ENCODE measurements around the gene SPNS3. TPM values are rescaled to one million over a fixed set of nuclear protein-coding genes. Genes with fewer than 3 reads are reported as not detected.

Gene SPNS3
- total and polyA plus RNA-seq, 2 donors (not counting 1 experiment from before 2014, with no cell fraction given), result 0.44 to 0.52 TPM

- no peak overlapping the region for H2AFZ ChIP-seq (ENCODE audit: insufficient read depth, low read depth, low read length, poor library complexity, severe bottlenecking)
- H3K4me3 ChIP-seq (ENCODE audit: control extremely low read depth in 1 of 5, extremely low read depth in 1 of 5, insufficient read depth in 1 of 5, low read depth in 2 of 5, low read length in 4 of 5), result no peak overlapping the region
- Mint-ChIP-seq H3K4me3 (no peak overlapping the region), H3K9me3 (ENCODE audit: insufficient read depth) (no peaks in the 10 kb centered on the region), H3K27ac (no peak overlapping the region), H3K4me1 (no peaks in the 10 kb centered on the region), H3K27me3 (no peaks in the 10 kb centered on the region)
- TF ChIP-seq, protein P1, sequence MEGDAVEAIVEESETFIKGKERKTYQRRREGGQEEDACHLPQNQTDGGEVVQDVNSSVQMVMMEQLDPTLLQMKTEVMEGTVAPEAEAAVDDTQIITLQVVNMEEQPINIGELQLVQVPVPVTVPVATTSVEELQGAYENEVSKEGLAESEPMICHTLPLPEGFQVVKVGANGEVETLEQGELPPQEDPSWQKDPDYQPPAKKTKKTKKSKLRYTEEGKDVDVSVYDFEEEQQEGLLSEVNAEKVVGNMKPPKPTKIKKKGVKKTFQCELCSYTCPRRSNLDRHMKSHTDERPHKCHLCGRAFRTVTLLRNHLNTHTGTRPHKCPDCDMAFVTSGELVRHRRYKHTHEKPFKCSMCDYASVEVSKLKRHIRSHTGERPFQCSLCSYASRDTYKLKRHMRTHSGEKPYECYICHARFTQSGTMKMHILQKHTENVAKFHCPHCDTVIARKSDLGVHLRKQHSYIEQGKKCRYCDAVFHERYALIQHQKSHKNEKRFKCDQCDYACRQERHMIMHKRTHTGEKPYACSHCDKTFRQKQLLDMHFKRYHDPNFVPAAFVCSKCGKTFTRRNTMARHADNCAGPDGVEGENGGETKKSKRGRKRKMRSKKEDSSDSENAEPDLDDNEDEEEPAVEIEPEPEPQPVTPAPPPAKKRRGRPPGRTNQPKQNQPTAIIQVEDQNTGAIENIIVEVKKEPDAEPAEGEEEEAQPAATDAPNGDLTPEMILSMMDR (IDR thresholded peaks at IDR 0.05), result no peak
- no peak for TF ChIP-seq EZH2 (IDR thresholded peaks at IDR 0.05; ENCODE audit: borderline replicate concordance, insufficient read depth, low read depth, low read length, poor library complexity, severe bottlenecking)
- ATAC-seq (ENCODE audit: low read depth) (no peak), DNase-seq (no peak)
- no peaks in the 10 kb centered on the region for H3K79me2 ChIP-seq (ENCODE audit: control insufficient read depth, insufficient read depth, low read length)
- ChIA-PET POLR2A (no interaction called here), CTCF (interaction anchor here (1.7 kb wide), 1 partner anchor 9 kb away, joined by 3 read pairs; no protein-coding TSS in a partner anchor)
- H3K27me3 ChIP-seq (replicated peaks in 1 of 4; ENCODE audit: control extremely low read depth in 1 of 4, control insufficient read depth in 3 of 4, insufficient read depth in 4 of 4, low read length in 3 of 4), result peaks cover 0 to under 1% (median 0%) of the 10 kb centered on the region in 4 experiments
- H3K9me3 ChIP-seq (ENCODE audit: control extremely low read depth in 1 of 3, control insufficient read depth in 2 of 3, insufficient read depth in 1 of 3, low read length in 2 of 3), result no peaks in the 10 kb centered on the region
- H3K4me2 ChIP-seq (replicated peaks; ENCODE audit: low read depth, low read length, poor library complexity, severe bottlenecking), result no peak overlapping the region
- no peaks in the 10 kb centered on the region for H4K20me1 ChIP-seq (ENCODE audit: control insufficient read depth, insufficient read depth, low read length, poor library complexity, severe bottlenecking)
- H3K27ac ChIP-seq (ENCODE audit: low read length in 2 of 2), result no peak overlapping the region
- H3K4me1 ChIP-seq (ENCODE audit: control insufficient read depth in 2 of 2, insufficient read depth in 2 of 2, low read length in 2 of 2), result no peaks in the 10 kb centered on the region
- WGBS (ENCODE audit: insufficient coverage), result 92% methylated on average over 12 of the region's 13 CpGs
- H3K36me3 ChIP-seq (replicated peaks in 1 of 2; ENCODE audit: control extremely low read depth in 1 of 2, control insufficient read depth in 1 of 2, extremely low read depth in 1 of 2, insufficient read depth in 2 of 2, low read length in 1 of 2), result no peaks in the 10 kb centered on the region
- intact Hi-C loops (cut with micrococcal nuclease), result no loop called here
- no peak overlapping the region for H3K9ac ChIP-seq (ENCODE audit: low read length)
Measured at GRCh38 chr17:4445731-4446130, 12.0 kb downstream of the SPNS3 start.

GRCh38 chr17:4446326-4447071, 12.8 kb downstream of the SPNS3 start:
- H3K4me3 ChIP-seq (ENCODE audit: control extremely low read depth in 1 of 5, extremely low read depth in 1 of 5, insufficient read depth in 1 of 5, low read depth in 2 of 5, low read length in 4 of 5), result no peak overlapping the region
- Mint-ChIP-seq H3K27me3 (no peaks in the 10 kb centered on the region), H3K9me3 (ENCODE audit: insufficient read depth) (no peaks in the 10 kb centered on the region), H3K4me3 (no peak overlapping the region), H3K4me1 (no peaks in the 10 kb centered on the region), H3K27ac (no peak overlapping the region)
- H2AFZ ChIP-seq (ENCODE audit: insufficient read depth, low read depth, low read length, poor library complexity, severe bottlenecking), result no peak overlapping the region
- DNase-seq (no peak), ATAC-seq (ENCODE audit: low read depth) (no peak)
- H3K4me2 ChIP-seq (replicated peaks; ENCODE audit: low read depth, low read length, poor library complexity, severe bottlenecking), result no peak overlapping the region
- 95% methylated on average over 17 of the region's 20 CpGs for WGBS (ENCODE audit: insufficient coverage)
- no peak for TF ChIP-seq EZH2 (IDR thresholded peaks at IDR 0.05; ENCODE audit: borderline replicate concordance, insufficient read depth, low read depth, low read length, poor library complexity, severe bottlenecking)
- TF ChIP-seq, protein P1 (IDR thresholded peaks at IDR 0.05), result no peak
- POLR2A ChIA-PET, result no interaction called here
- no peaks in the 10 kb centered on the region for H3K36me3 ChIP-seq (replicated peaks in 1 of 2; ENCODE audit: control extremely low read depth in 1 of 2, control insufficient read depth in 1 of 2, extremely low read depth in 1 of 2, insufficient read depth in 2 of 2, low read length in 1 of 2)
- H3K27ac ChIP-seq (ENCODE audit: low read length in 2 of 2), result no peak overlapping the region
- H3K9me3 ChIP-seq (ENCODE audit: control extremely low read depth in 1 of 3, control insufficient read depth in 2 of 3, insufficient read depth in 1 of 3, low read length in 2 of 3), result no peaks in the 10 kb centered on the region
- H3K4me1 ChIP-seq (ENCODE audit: control insufficient read depth in 2 of 2, insufficient read depth in 2 of 2, low read length in 2 of 2), result no peaks in the 10 kb centered on the region
- H3K9ac ChIP-seq (ENCODE audit: low read length), result no peak overlapping the region
- no peaks in the 10 kb centered on the region for H4K20me1 ChIP-seq (ENCODE audit: control insufficient read depth, insufficient read depth, low read length, poor library complexity, severe bottlenecking)
- intact Hi-C loops (cut with micrococcal nuclease), result no loop called here
- H3K79me2 ChIP-seq (ENCODE audit: control insufficient read depth, insufficient read depth, low read length), result no peaks in the 10 kb centered on the region
- H3K27me3 ChIP-seq (replicated peaks in 1 of 4; ENCODE audit: control extremely low read depth in 1 of 4, control insufficient read depth in 3 of 4, insufficient read depth in 4 of 4, low read length in 3 of 4), result no peaks in the 10 kb centered on the region
- CTCF ChIA-PET, result interaction anchor here (1.7 kb wide), 1 partner anchor 8 kb away, joined by 3 read pairs; no protein-coding TSS in a partner anchor

All from B cell (primary cell).